IMR-90 (cell line): ENCODE data around the gene CABP5. TPM values are rescaled to one million over a fixed set of nuclear protein-coding genes. Genes with fewer than 3 reads are reported as not detected.

Source experiments
- ATAC-seq: fragments of 200-7000 bp; cut with Tn5 transposase; 2 replicates; pipeline ENCODE4 v1.9.1; 2020; ENCODE audit warnings: low read depth, mild to moderate bottlenecking, moderate library complexity
- BruUV-seq: library from RNA; stranded (reverse); fragments of 400-500 nt; replicated peaks from 2 replicates; lab custom pipeline; 2021; lab: Mats Ljungman, UMichigan
- CTCF ChIA-PET: fragments of 300-600 bp; formaldehyde crosslinking; extraction: SDS; loops from one replicate; lab custom pipeline; 2021; ENCODE audit warnings: antibody characterized with exemption; lab: Yijun Ruan, JAX
- POLR2A ChIA-PET: fragments of 300-600 bp; sonication (Branson Sonifier 250); formaldehyde crosslinking; loops from one replicate; lab custom pipeline; 2022; ENCODE audit warnings: antibody characterized with exemption; ENCODE audit not compliant: unreplicated experiment; lab: Charles Lee
- DNase-seq: peaks from one replicate; pipeline ENCODE4 v3.0.0; 2013
- H2AFZ ChIP-seq: replicated peaks from 2 replicates; pipeline ENCODE3; 2013; ENCODE audit warnings: low read length, mild to moderate bottlenecking; ENCODE audit not compliant: poor library complexity
- H2AK5ac ChIP-seq: 2 replicates; pipeline ENCODE4 v1.6.1; 2013; ENCODE audit warnings: low read depth, low read length, inconsistent platforms
- H2AK9ac ChIP-seq: replicated peaks from 2 replicates; pipeline ENCODE3; 2013; ENCODE audit warnings: mild to moderate bottlenecking, low read depth, low read length, moderate library complexity; ENCODE audit not compliant: poor library complexity
- H2BK120ac ChIP-seq: 2 replicates; pipeline ENCODE4 v1.6.1; 2013; ENCODE audit warnings: low read depth, low read length, inconsistent platforms
- H2BK15ac ChIP-seq: 3 replicates; pipeline ENCODE4 v1.6.1; 2013; ENCODE audit warnings: low read depth, low read length, inconsistent platforms
- H2BK20ac ChIP-seq: 2 replicates; pipeline ENCODE4 v1.6.1; 2013; ENCODE audit warnings: low read depth, mild to moderate bottlenecking, inconsistent platforms, low read length, moderate library complexity
- H2BK5ac ChIP-seq: 2 replicates; pipeline ENCODE4 v1.6.1; 2013; ENCODE audit warnings: mild to moderate bottlenecking, low read depth, low read length, inconsistent platforms; ENCODE audit not compliant: poor library complexity, severe bottlenecking
- H3K14ac ChIP-seq: replicated peaks from 2 replicates; pipeline ENCODE4 v1.6.1; 2013; ENCODE audit warnings: low read depth, low read length, inconsistent platforms
- H3K18ac ChIP-seq: 2 replicates; pipeline ENCODE4 v1.6.1; 2013; ENCODE audit warnings: low read depth, low read length, control low read depth
- H3K23ac ChIP-seq: 2 replicates; pipeline ENCODE4 v1.6.1; 2013; ENCODE audit warnings: low read depth, low read length, inconsistent platforms
- H3K27ac ChIP-seq: 2 replicates; pipeline ENCODE4 v1.5.1; 2013; ENCODE audit warnings: mild to moderate bottlenecking, control low read depth, low read length; ENCODE audit not compliant: insufficient read depth
- H3K27me3 ChIP-seq: 2 replicates; pipeline ENCODE4 v1.6.1; 2013; ENCODE audit warnings: low read length; ENCODE audit not compliant: control insufficient read depth, insufficient read depth
- H3K36me3 ChIP-seq: 2 replicates; pipeline ENCODE4 v1.6.1; 2013; ENCODE audit warnings: low read length, mixed read lengths; ENCODE audit not compliant: control insufficient read depth, insufficient read depth
- H3K4ac ChIP-seq: 2 replicates; pipeline ENCODE4 v1.6.1; 2013; ENCODE audit warnings: low read depth, low read length, inconsistent platforms
- H3K4me1 ChIP-seq: 2 replicates; pipeline ENCODE4 v1.6.1; 2013; ENCODE audit warnings: low read length, mixed read lengths; ENCODE audit not compliant: control insufficient read depth, insufficient read depth
- H3K4me2 ChIP-seq: 2 replicates; pipeline ENCODE4 v1.6.1; 2013; ENCODE audit warnings: low read depth, mild to moderate bottlenecking, control low read depth, low read length, moderate library complexity
- H3K4me3 ChIP-seq: 2 replicates; pipeline ENCODE4 v1.5.1; 2013; ENCODE audit warnings: low read depth, mild to moderate bottlenecking, control low read depth, low read length, moderate library complexity; ENCODE audit not compliant: insufficient read depth
- H3K56ac ChIP-seq: 2 replicates; pipeline ENCODE4 v1.6.1; 2013; ENCODE audit warnings: low read length, inconsistent platforms; ENCODE audit not compliant: insufficient read depth; ENCODE audit errors: extremely low read depth
- H3K79me1 ChIP-seq, 2 experiments: 2 replicates each; pipeline ENCODE4 v1.6.1; 2013; ENCODE audit warnings: low read length in 2 of 2, inconsistent platforms in 1 of 2, low read depth in 1 of 2
- H3K9ac ChIP-seq: 2 replicates; pipeline ENCODE4 v1.6.1; 2013; ENCODE audit warnings: low read depth, low read length, control low read depth
- H3K9me1 ChIP-seq: 2 replicates; pipeline ENCODE4 v1.6.1; 2013; ENCODE audit warnings: low read length, inconsistent platforms; ENCODE audit not compliant: insufficient read depth
- H3K9me3 ChIP-seq: 2 replicates; pipeline ENCODE4 v1.6.1; 2013; ENCODE audit warnings: low read length; ENCODE audit not compliant: control insufficient read depth, insufficient read depth
- H4K20me1 ChIP-seq: 2 replicates; pipeline ENCODE4 v1.6.1; 2013; ENCODE audit warnings: low read length, inconsistent platforms; ENCODE audit not compliant: insufficient read depth
- H4K5ac ChIP-seq: 2 replicates; pipeline ENCODE4 v1.6.1; 2013; ENCODE audit warnings: mild to moderate bottlenecking, low read depth, low read length, control low read depth
- H4K8ac ChIP-seq, 2 experiments: 2 replicates each; pipeline ENCODE4 v1.6.1; 2013; ENCODE audit warnings: low read depth in 2 of 2, low read length in 2 of 2, control low read depth in 1 of 2, inconsistent platforms in 1 of 2
- H4K91ac ChIP-seq: 2 replicates; pipeline ENCODE4 v1.6.1; 2013; ENCODE audit warnings: low read depth, low read length, inconsistent platforms; ENCODE audit not compliant: insufficient read depth
- BHLHE40 ChIP-seq: fragments of 150-350 bp; IDR thresholded peaks from 2 replicates; pipeline ENCODE4 v1.6.1; 2016; ENCODE audit warnings: mild to moderate bottlenecking, low read depth, low read length
- CEBPB ChIP-seq: IDR thresholded peaks from 2 replicates; pipeline ENCODE4 v1.6.1; 2012; ENCODE audit warnings: low read depth, low read length, improper control_type of control experiment
- CHD1 ChIP-seq: IDR thresholded peaks from 2 replicates; pipeline ENCODE4 v1.6.1; 2012; ENCODE audit warnings: low read depth, low read length, improper control_type of control experiment
- WGBS, 2 experiments: methylation state at CpG; one replicate each; pipeline versions ENCODE4 v1.1.5 to v1.1.7; 2013; ENCODE audit warnings: missing lambda C conversion rate in 2 of 2; ENCODE audit not compliant: insufficient read length in 1 of 2; ENCODE audit errors: extremely low coverage in 2 of 2; 5-methylcytosine and 5-hydroxymethylcytosine counted together
- dilution Hi-C: fragments of 300-500 bp; cut with HindIII; formaldehyde crosslinking; loops from one replicate; pipeline ENCODE4 v1.14.3; 2018; ENCODE audit warnings: low sequenced_read_pairs; ENCODE audit not compliant: unreplicated experiment
- in situ Hi-C: fragments of 300-500 bp; cut with MboI; formaldehyde crosslinking; loops from 3 replicates; pipeline ENCODE4 v1.14.3; 2019; ENCODE audit warnings: low sequenced_read_pairs, inconsistent platforms, mixed read lengths
- intact Hi-C: fragments of 100-400 bp; cut with micrococcal nuclease; formaldehyde crosslinking; loops from 2 replicates; pipeline ENCODE4 v1.10.0; 2022
- polyA plus RNA-seq, 3 experiments: library from polyadenylated mRNA; depleted of rRNA; stranded (reverse); fragments of >200 nt; gene quantifications; 2 replicates each; pipeline ENCODE4 v1.2.3, GENCODE V29; 2012; ENCODE audit warnings: low replicate concordance in 1 of 3
- total RNA-seq: library from RNA; depleted of rRNA; stranded (reverse); fragments of >200 nt; gene quantifications from 2 replicates; pipeline ENCODE4 v1.2.3, GENCODE V29; 2012

The CABP5 gene
- total and polyA plus RNA-seq, 2 of the 4 experiments (the other 2 are of a cell fraction), result not detected

- Histone ChIP-seq H3K14ac (no peak overlapping the region), H2BK120ac (no peak overlapping the region), H3K27me3 (peaks cover 2% of the 10 kb centered on the region), H3K56ac (no peak overlapping the region), H3K4ac (no peak overlapping the region), H4K20me1 (no peaks in the 10 kb centered on the region), H4K91ac (no peak overlapping the region), H3K4me2 (no peak overlapping the region), H2BK15ac (no peak overlapping the region), H3K4me3 (no peak overlapping the region), H3K18ac (no peak overlapping the region), H3K23ac (no peak overlapping the region), H2BK20ac (no peak overlapping the region), H3K9me3 (no peaks in the 10 kb centered on the region), H4K5ac (no peak overlapping the region), H2AK9ac (no peak overlapping the region), H3K36me3 (no peaks in the 10 kb centered on the region), H3K4me1 (no peaks in the 10 kb centered on the region), H3K79me1 (no peaks in the 10 kb centered on the region), H4K8ac (no peak overlapping the region), H2AFZ (no peak overlapping the region), H3K9me1 (no peaks in the 10 kb centered on the region), H2BK5ac (no peak overlapping the region), H2AK5ac (no peak overlapping the region), H3K9ac (no peak overlapping the region), H3K27ac (no peak overlapping the region)
- ATAC-seq (no peak), DNase-seq (no peak)
- in situ Hi-C loops, result no loop called here
- BruUV-seq, result no TSS peak
- ChIA-PET POLR2A (no interaction called here), CTCF (interaction anchor here (1.4 kb wide), 1 partner anchor 16 kb away, joined by 3 read pairs; no protein-coding TSS in a partner anchor)
- dilution Hi-C loops, result no loop called here
- TF ChIP-seq BHLHE40 (no peak), CEBPB (no peak), CHD1 (no peak)
- 44% methylated on average over 3 of the region's 7 CpGs; no CpG with 5 or more reads in 1 of the 2 experiments for WGBS, 2 experiments
- intact Hi-C loops, result no loop called here
Measured at GRCh38 chr19:48029431-48029830, 14.4 kb downstream of the CABP5 start.
